EL (cell line): Measurements from ENCODE around the gene C5.

Experiments used
- DNase-seq: peaks from one replicate; pipeline ENCODE4 v3.0.0-alpha.2; 2016

Gene C5

GRCh38 chr9:120922404-120923195 is 127.5 kb downstream of the C5 start:
- DNase-seq = no peak

- DNase-seq = no peak
These were observed 128.4 kb downstream of the C5 start for GRCh38 chr9:120921661-120922181.

- DNase-seq = no peak
These were observed 129.3 kb downstream of the C5 start for GRCh38 chr9:120920806-120921178.

GRCh38 chr9:120919843-120920805 is 130.0 kb downstream of the C5 start:
- no peak for DNase-seq

GRCh38 chr9:120918931-120919842 is 130.9 kb downstream of the C5 start:
- DNase-seq = peak; percentile 74

GRCh38 chr9:120917929-120918762 is 131.9 kb downstream of the C5 start:
- no peak for DNase-seq

- DNase-seq = no peak
These were observed 132.8 kb downstream of the C5 start for GRCh38 chr9:120916991-120917880.

- peak; percentile 63 for DNase-seq
These were observed 133.5 kb downstream of the C5 start for GRCh38 chr9:120916588-120916987.

GRCh38 chr9:120915854-120916470 is 134.1 kb downstream of the C5 start:
- no peak for DNase-seq

GRCh38 chr9:120914953-120915352 is 135.1 kb downstream of the C5 start:
- DNase-seq = peak; percentile 44

- DNase-seq = no peak
These were observed 135.7 kb downstream of the C5 start for GRCh38 chr9:120914396-120914795.

GRCh38 chr9:120913647-120914264 is 136.3 kb downstream of the C5 start:
- DNase-seq = no peak

- DNase-seq = no peak
These were observed 137.0 kb downstream of the C5 start for GRCh38 chr9:120912958-120913646.

GRCh38 chr9:120911295-120911837 is 138.7 kb downstream of the C5 start:
- DNase-seq = no peak

- no peak for DNase-seq
These were observed 139.4 kb downstream of the C5 start for GRCh38 chr9:120910643-120911042.

- DNase-seq = no peak
These were observed 140.2 kb downstream of the C5 start for GRCh38 chr9:120909904-120910303.

GRCh38 chr9:120905315-120906164 is 144.5 kb downstream of the C5 start:
- DNase-seq = no peak

GRCh38 chr9:120904978-120905301 is 145.1 kb downstream of the C5 start:
- DNase-seq = no peak
